C4-2B (cell line): ENCODE results near the gene TCF19.
A peak's percentile ranks its signal among the peaks of the same experiment; 100 is the strongest.

ENCODE experiments used
- H3K27ac ChIP-seq: fragments of 450-650 bp; 2 replicates; pipeline ENCODE4 v1.5.1; 2017
- CTCF ChIP-seq: fragments of 450-650 bp; conservative IDR thresholded peaks from 2 replicates; pipeline ENCODE4 v1.5.1; 2017; ENCODE audit warnings: mild to moderate bottlenecking
- ZFX ChIP-seq: fragments of 450-650 bp; IDR thresholded peaks from 2 replicates; pipeline ENCODE4 v1.6.1; 2017

The TCF19 gene

DNA sequence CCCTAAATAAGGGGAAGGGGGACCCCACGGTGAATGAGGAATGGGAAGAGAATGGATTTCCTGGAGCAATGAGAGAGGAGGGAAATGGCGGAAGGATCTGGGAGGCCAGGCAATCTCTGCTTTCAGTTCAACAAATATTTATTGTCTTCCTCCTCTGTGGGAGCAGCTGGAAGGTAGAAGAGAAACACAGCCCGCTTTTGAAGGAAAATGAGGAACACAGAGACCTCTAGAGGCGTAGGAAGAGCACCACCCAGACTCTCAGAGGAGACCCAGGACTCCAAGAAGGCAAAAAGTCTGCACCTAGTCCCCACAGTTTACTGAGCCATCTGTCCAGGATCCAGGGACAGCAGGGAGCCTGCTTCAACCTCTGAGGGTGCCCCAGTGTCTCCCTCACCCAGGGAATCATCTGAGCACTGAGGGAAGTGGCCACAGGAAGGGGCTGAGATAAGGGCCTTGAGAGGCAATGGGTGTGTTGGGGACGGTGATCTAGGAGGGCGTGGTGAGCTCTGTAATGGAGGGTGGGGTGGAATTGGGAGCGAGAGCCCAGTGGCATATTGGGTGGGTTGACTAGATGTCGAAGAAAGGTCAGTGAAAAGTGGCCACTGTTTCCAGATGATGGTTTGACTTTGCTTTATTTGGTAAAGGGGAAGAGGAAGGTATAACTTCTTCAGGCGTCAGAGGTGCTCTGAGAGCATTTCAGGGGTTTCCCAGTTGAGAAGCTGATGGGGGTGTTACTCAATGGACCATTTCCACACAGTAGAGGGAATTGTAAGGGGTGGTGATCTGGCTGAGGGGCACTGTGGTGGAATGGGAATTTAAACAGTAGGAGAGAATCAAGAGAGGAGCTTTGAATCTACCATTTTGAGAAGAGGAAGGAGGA is 43.2 kb upstream of the TCF19 start:
- TF ChIP-seq CTCF: no peak
- TF ChIP-seq ZFX: no peak
- peak overlapping the region; percentile 15; the same call in 1 of the 2 replicates for H3K27ac ChIP-seq

GRCh38 chr6:31115941-31116560 is 42.3 kb upstream of the TCF19 start:
- TF ChIP-seq ZFX (no peak), CTCF (no peak)
- no peak overlapping the region for H3K27ac ChIP-seq

DNA sequence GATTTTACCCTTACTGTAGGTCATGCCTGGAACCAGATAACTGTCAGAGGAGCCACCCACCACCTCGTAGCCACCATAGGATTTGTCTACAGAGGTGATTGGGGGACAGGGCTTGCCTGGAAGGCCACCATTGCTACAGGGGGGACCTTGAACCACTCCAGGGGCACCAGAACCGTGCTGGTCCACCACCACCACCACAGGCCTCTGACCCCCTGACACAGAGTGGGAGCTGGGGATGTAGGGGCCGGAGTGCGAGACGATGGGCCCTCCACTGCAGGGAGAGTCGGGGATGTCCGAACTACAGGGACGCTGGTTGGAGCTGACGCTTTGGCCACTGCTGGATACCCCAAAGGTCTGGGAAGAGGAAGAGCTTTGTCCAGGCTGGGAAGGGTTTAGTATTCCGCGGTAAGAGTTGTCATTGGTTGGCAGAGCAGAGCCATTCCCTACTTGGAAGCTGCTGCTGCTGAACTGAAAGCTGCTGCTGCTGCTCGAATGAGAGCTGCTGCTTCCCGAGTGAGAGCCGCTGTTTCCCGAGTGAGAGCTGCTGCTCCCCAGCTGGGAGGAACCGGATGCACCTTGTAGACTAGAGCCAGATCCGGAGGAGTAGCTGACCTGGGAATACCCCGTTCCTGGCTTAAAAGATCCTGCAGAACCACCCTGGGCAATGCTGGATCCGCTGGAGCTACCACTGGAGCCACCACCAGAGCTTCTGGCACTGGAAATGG is 41.6 kb upstream of the TCF19 start:
- no peak for TF ChIP-seq CTCF
- no peak for TF ChIP-seq ZFX
- no peak overlapping the region for H3K27ac ChIP-seq

- H3K27ac ChIP-seq: no peak overlapping the region
- TF ChIP-seq ZFX (no peak), CTCF (no peak)
Measured at GRCh38 chr6:31118178-31118577, 40.2 kb upstream of the TCF19 start.

DNA sequence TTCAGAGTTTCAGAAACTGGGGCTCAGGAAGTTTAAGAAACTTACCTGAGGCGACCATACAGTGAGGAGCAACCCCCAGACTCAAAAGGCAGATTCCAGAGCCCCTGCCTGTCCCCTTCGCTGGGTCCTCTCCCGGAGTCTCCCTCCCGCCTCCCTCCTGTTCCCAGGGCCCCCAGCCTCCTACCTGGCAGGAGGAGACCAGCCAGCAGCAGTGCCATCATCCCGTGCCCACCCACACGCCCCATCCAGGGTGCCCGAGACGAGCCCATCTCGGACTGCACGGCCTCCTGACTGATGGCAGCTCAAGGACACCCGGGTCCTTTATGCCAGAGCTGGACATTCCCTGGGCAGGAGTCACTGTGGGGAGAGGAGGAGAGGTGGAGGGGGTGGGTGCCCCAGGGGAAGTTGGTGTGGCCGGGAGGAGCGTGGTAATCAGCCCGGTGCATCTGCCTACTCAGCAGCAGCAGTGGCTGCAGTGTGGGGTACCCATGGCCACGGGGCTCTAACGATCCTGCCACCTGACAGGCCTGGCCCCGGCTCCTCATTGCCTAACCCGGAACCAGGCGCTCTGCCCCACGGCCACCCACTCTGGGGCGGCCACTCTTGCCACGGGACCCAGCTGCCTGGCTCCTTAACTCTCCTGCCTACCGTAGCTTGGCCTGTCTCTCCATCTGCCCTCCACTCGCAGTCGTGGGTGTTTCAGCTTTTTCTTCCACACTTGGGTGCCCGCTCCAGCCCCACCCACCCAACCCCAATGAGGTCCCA is 38.1 kb upstream of the TCF19 start, which contains the start of gene CDSN:
CDSN (minus strand) TSS at position 296 of the 765 bp plus-strand sequence; CDS start at position 269, 27 bp downstream.
- TF ChIP-seq ZFX (no peak), CTCF (no peak)
- H3K27ac ChIP-seq: no peak within 1 kb of the TSS

DNA sequence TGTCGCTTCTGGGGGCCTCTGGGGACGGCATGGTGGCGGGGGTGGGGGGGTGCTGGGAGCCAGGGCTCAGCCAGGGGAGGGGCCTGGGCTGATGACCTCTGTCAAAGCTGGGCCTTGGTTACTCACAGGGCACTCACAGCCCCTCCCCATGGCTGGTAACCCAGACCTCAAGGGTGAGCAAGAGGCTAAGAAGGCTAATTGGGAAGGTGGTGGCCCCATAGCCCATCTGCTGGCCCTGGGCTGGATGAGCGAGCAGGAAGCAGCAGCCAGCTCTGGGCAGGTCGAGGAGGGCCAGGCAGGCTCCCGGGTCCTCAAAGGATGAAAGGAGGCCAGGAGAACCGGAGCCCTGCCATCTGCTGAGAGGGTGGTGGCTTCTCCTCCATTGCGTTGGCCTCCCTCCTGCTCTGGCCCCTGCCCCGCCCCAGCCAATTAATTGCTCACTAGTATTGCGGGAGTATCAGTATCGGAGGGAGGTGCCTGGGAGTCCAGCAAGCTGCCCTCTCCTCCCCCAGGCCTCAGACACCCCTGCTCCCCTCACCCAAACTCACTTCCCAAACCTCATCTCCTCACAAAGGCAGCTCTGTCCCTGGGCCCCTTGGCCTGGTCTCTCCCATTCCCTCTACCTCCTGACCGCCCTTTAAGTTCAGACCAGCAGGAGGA is 37.1 kb upstream of the TCF19 start:
- no peak overlapping the region for H3K27ac ChIP-seq

More for the DNA sequence above, 37.1 kb upstream of the TCF19 start:
- no peak for TF ChIP-seq CTCF
- TF ChIP-seq ZFX: no peak
